GM20000 (cell line): ENCODE results near the gene RAB3B.
"Not testable (repeated sequence)": the region's sequence is repeated elsewhere in the genome, so short reads cannot be mapped to it uniquely, and the experiment has no call there.

Experiments used
- DNase-seq: peaks from one replicate; pipeline ENCODE4 v3.0.0; 2012; ENCODE audit warnings: low spot score
- CTCF ChIP-seq: IDR thresholded peaks from 2 replicates; pipeline ENCODE4 v1.5.1; 2012; ENCODE audit warnings: mild to moderate bottlenecking, control low read depth; ENCODE audit errors: extremely low read depth, missing control alignments

The RAB3B gene

GRCh38 chr1:51875291-51875772 lies 115.2 kb downstream of the RAB3B start:
- TF ChIP-seq CTCF: no peak
- DNase-seq: no peak

- DNase-seq: not testable (repeated sequence)
Measured at GRCh38 chr1:51873270-51873669, 117.2 kb downstream of the RAB3B start.

- no peak for TF ChIP-seq CTCF
- DNase-seq: no peak
Measured at GRCh38 chr1:51871351-51871975, 119.0 kb downstream of the RAB3B start.

- DNase-seq: no peak
- TF ChIP-seq CTCF: no peak
Measured at GRCh38 chr1:51870603-51871350, 119.7 kb downstream of the RAB3B start.

- DNase-seq: no peak
- TF ChIP-seq CTCF: no peak
Measured at GRCh38 chr1:51867479-51868232, 122.8 kb downstream of the RAB3B start.

GRCh38 chr1:51863384-51863783 lies 127.1 kb downstream of the RAB3B start:
- DNase-seq: peak; percentile 41
- TF ChIP-seq CTCF: no peak

- TF ChIP-seq CTCF: no peak
- DNase-seq: no peak
Measured at GRCh38 chr1:51861669-51862068, 128.8 kb downstream of the RAB3B start.
